Measurements from ENCODE around the gene ZFP1.

- no peak for TF ChIP-seq YY1 (IDR thresholded peaks at IDR 0.05; ENCODE audit: insufficient read depth, insufficient read length)
- no peak for TF ChIP-seq ZNF274 (IDR thresholded peaks at IDR 0.05; ENCODE audit: low read depth, low read length)
- TF ChIP-seq SUZ12 (IDR thresholded peaks at IDR 0.05; ENCODE audit: extremely low read depth, insufficient read depth, insufficient read length): no peak
These were observed 58.6 kb downstream of the ZFP1 start, which contains the start of gene CTRB2 for GRCh38 chr16:75206749-75207451.

Data from NT2/D1 (cell line).